Activated CD4-positive, alpha-beta T cell treated with anti-CD3 and anti-CD28 coated beads, Interleukin-2, Interleukin-6, amounts not matched to agents 100 ng/mL and 50 ng/mL, durations not matched to agents 16 hours and 8 hours (primary cell): ENCODE data around the gene C12orf56.

Source experiments
- DNase-seq: peaks from one replicate; pipeline ENCODE4 v3.0.0-alpha.2; 2020

C12orf56 gene, protein sequence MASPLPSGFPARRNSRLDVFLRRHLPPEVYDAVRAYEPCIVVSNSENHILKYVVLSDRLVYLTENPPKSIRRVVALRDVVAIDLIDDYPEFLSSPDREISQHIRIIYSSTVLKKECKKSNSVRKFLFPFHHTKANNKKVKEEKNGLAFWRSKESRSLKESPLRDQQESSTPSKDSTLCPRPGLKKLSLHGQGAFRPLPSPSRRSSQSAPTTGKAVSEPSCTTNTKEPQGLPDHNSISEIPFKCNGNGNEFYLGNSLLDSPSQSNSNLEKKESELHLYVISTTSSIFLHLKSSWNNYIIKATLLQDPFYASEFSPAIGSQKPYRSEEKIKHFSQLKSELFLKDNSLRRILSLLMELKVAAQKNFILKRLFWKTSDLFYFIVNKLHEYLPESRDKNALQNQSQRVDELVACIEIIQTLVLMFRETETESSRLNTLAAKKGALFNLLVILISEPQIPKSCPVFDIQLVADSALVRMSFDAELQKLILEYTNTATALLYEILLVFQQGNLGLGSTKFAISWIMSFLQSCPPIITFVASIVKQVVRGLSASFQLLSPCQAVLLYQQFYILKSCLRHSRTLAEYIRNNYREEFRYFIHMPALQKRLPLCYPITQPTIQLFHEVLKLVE

DNA sequence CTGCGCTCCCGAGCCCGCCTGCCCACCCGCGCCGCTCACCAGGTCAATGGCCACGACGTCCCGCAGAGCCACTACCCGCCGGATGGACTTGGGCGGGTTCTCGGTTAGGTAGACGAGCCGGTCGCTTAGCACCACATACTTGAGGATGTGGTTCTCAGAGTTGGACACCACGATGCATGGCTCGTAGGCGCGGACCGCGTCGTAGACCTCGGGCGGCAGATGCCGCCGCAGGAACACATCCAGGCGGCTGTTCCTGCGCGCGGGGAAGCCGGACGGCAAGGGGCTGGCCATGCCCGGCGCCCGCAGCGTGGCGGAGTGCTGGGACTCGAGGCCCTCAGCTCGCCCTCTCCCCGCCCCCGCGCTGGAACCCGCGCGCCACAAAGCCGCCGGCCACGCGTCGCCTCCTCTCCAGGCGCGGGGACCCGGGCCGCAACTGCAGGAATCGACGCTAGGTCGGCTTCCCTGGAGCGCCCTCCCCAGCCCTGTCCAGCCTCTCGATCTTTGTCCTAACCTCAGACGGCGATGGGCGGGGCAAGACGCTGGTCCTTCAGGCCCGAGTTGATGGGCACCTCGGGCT is at the start of gene C12orf56:
C12orf56 (minus strand) TSS at position 484 of the 577 bp plus-strand sequence; CDS start at position 291, 193 bp downstream.
- DNase-seq = no peak

- no peak for DNase-seq
These were observed 49.5 kb upstream of the C12orf56 start for GRCh38 chr12:64440100-64440499.

- no peak for DNase-seq
These were observed 43.4 kb upstream of the C12orf56 start for GRCh38 chr12:64433915-64434314.

- no peak for DNase-seq
These were observed 41.2 kb upstream of the C12orf56 start for GRCh38 chr12:64431791-64432190.

GRCh38 chr12:64430886-64431285 is 40.3 kb upstream of the C12orf56 start:
- DNase-seq = no peak

GRCh38 chr12:64428956-64429355 is 38.4 kb upstream of the C12orf56 start:
- no peak for DNase-seq

DNA sequence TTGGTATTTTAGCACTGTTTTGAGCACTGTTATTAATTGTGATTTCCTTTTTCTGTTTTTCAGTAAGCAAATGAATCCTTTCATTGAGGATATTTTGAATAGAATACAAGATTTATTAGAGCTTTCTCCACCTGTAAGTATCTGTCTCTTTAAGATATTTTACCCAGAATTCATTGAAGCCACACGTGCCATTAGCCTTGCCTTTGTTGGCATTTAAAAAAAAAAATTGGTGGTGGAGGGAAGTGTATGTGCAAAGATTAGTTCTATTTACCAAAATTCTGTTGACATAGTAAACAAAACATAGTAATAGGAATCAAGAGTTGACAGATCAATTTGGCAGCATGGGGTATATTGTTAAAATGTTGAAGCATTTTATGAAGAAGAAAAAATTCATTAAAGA is 37.4 kb upstream of the C12orf56 start:
- no peak for DNase-seq

- DNase-seq = no peak
These were observed 29.1 kb upstream of the C12orf56 start for GRCh38 chr12:64419696-64420095.

DNA sequence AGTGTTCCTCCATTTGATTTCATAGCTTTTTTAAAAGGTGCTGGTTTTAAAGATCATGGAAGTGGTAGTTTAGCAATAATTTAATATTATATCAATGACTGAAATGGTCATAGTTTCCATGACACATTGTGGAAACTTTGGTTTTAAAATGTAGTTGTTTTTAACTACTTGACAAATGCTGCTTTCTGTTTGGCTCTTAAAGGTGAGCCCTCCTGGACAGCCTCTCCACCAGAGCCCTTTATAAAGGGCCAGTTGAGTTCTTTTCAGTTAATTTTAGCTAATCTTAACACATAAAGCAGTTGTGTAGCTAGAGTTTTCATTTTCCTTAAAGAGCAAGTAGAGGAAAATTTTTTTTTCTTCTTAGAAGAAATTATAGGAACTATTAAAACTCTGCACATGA is 27.7 kb upstream of the C12orf56 start:
- no peak for DNase-seq

DNA sequence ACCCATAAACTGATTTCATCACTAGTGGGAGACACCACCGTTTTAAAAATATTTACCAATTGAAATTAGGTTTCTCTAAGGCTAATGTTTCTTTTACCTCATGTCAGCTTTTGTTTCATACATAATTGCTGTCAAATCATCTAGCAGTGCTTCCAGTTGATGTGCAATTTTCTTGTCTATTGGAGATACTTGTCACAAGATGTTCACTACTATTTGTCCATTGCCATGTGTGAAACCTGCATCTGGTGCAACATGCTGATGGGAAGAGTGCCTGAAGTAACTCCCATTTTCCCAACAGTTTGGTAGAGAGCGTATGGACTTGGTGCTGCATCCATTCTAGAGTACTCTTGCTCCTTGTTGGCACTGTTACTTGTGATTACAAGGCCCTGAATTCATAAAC is 23.3 kb upstream of the C12orf56 start:
- DNase-seq = no peak

- DNase-seq = no peak
These were observed 21.9 kb upstream of the C12orf56 start for GRCh38 chr12:64412459-64412858.

GRCh38 chr12:64411427-64411826 is 20.9 kb upstream of the C12orf56 start:
- DNase-seq = no peak

- no peak for DNase-seq
These were observed 17.0 kb upstream of the C12orf56 start for GRCh38 chr12:64407342-64408223.

DNA sequence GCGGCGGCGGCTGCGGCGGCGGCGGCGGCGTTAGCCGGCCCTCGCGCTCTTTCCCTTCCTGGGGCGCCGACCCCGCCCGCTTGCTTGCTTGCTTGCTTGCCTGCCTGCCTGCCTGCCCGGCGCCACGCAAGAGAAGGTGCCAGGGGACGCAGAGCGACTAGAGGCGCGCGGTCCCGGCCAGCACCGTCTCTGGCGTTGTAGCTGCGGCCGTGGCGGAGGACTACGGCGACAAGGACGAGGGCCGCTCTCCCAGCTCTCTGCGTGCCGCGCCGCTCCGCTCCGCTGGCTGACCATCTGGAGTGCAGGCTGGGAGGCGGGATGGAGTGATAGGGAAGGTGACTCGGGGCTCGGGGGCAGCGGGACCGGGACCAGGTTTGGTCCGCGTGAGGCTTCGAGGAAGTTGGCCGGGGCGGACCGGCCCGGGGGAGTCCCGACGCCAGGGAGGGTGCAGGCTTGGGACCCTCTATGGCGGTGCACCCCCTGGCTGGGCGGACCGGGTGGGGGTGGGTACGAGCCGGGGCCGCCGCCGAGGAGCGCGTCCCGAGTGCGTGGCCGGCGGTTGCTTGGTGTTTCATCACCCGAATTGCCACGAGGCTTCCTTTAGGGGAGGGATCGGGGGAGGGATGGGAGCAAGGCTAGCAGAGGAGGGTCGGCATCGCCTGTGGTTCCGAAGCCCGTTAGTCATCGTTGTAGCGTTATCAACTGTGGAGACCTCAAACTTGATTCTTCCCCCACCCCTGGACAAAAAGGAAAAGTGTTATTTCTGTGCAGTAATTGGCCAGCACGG is 14.1 kb upstream of the C12orf56 start:
- peak; percentile 82 for DNase-seq

- peak; percentile 97 for DNase-seq
These were observed 13.3 kb upstream of the C12orf56 start, which contains the start of gene XPOT for GRCh38 chr12:64403707-64404469. XPOT (plus strand) TSS chr12:64404392; CDS start chr12:64410036, 5,644 bp downstream.

GRCh38 chr12:64402181-64402580 is 11.6 kb upstream of the C12orf56 start:
- no peak for DNase-seq

DNA sequence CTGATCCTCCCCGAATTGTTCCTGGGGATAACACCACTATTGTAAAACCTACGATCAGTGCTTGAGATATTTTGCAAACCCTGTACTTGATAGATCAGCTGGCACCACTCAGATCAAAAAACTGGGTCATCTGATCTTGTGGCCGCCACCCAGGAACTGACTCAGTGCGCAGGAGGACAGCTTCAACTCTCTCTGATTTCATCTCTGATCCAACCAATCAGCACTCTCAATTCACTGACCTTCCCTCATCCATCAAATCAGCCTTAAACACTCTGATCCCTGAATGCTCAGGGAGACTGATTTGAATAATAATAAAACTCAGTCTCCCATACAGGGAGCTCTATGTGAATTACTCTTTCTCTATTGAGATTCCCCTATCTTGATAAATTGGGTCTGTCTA is 9.5 kb upstream of the C12orf56 start:
- DNase-seq = peak; percentile 66

- no peak for DNase-seq
These were observed 5.2 kb upstream of the C12orf56 start for GRCh38 chr12:64395739-64396138.

DNA sequence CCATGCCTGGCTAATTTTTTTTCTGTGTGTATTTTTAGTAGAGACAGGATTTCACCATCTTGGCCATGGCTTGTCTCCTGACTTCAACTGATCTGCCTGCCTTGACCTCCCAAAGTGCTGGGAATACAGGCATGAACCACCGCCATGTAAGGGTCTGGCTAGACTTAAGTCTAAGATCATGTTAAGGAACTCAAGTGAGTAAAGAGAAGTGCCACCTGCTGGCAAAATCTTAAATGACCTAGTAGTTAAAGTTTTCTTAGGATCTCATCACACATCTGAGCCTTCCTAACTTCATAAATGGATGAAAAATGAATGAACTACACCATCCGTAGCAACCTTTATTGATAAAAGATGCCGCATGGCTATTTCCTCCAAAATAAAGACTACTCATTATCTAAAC is 1.7 kb upstream of the C12orf56 start:
- DNase-seq = peak; percentile 23

- no peak for DNase-seq
These were observed 1.4 kb downstream of the C12orf56 start for GRCh38 chr12:64389154-64389553.

- no peak for DNase-seq
These were observed 3.3 kb downstream of the C12orf56 start for GRCh38 chr12:64387197-64387816.
